Activated T-cell treated with anti-CD3 and anti-CD28 coated beads, Interleukin-2, amount 50 U/mL, for 4 hours (primary cell): ENCODE results near the gene LRRK1. TPM values are rescaled to one million over a fixed set of nuclear protein-coding genes. Genes with fewer than 3 reads are reported as not detected.

ENCODE experiments used
- ATAC-seq, 2 donors: fragments of 200-7000 bp; cut with Tn5 transposase; one replicate each; pipeline ENCODE4 v1.10.0; 2021
- DNase-seq: peaks from one replicate; pipeline ENCODE4 v3.0.0-alpha.2; 2020
- H3K27me3 Mint-ChIP-seq: one replicate; pipeline ENCODE4 v1.8.0; 2021; ENCODE audit warnings: low read depth, mixed read lengths
- H3K36me3 Mint-ChIP-seq: one replicate; pipeline ENCODE4 v1.8.0; 2022; ENCODE audit warnings: mixed read lengths; ENCODE audit not compliant: insufficient read depth
- H3K4me1 Mint-ChIP-seq: one replicate; pipeline ENCODE4 v1.8.0; 2021; ENCODE audit warnings: low read depth, mixed read lengths
- H3K4me3 Mint-ChIP-seq: one replicate; pipeline ENCODE4 v1.8.0; 2021; ENCODE audit warnings: mild to moderate bottlenecking, moderate library complexity, mixed read lengths
- H3K9me3 Mint-ChIP-seq: one replicate; pipeline ENCODE4 v1.8.0; 2021; ENCODE audit warnings: mixed read lengths
- total RNA-seq, 3 donors: library from RNA; stranded (reverse); gene quantifications; one replicate each; pipeline ENCODE4 v1.2.1, GENCODE V29; 2021

LRRK1 gene
- total RNA-seq, 3 donors from 2014 or later = 0.55 to 1.8 (median 1.6) TPM

- Mint-ChIP-seq H3K9me3 (no peaks in the 10 kb centered on the region), H3K4me3 (no peak overlapping the region), H3K4me1 (no peaks in the 10 kb centered on the region), H3K27me3 (no peaks in the 10 kb centered on the region), H3K36me3 (no peaks in the 10 kb centered on the region)
- ATAC-seq = no peak
- no peak for DNase-seq
These were observed 143.5 kb downstream of the LRRK1 start for GRCh38 chr15:101062471-101063171.

GRCh38 chr15:101063212-101063611, 144.1 kb downstream of the LRRK1 start:
- no peak for DNase-seq
- no peaks in the 10 kb centered on the region for H3K9me3 Mint-ChIP-seq
- H3K4me3 Mint-ChIP-seq = no peak overlapping the region
- no peak for ATAC-seq
- H3K4me1 Mint-ChIP-seq = no peaks in the 10 kb centered on the region
- no peaks in the 10 kb centered on the region for H3K36me3 Mint-ChIP-seq
- no peaks in the 10 kb centered on the region for H3K27me3 Mint-ChIP-seq

- Mint-ChIP-seq H3K4me3 (no peak overlapping the region), H3K9me3 (no peaks in the 10 kb centered on the region), H3K36me3 (no peaks in the 10 kb centered on the region), H3K27me3 (no peaks in the 10 kb centered on the region), H3K4me1 (no peaks in the 10 kb centered on the region)
- DNase-seq (no peak), ATAC-seq (no peak)
These were observed 145.0 kb downstream of the LRRK1 start for GRCh38 chr15:101063891-101064794.

GRCh38 chr15:101064795-101065569, 145.8 kb downstream of the LRRK1 start:
- no peaks in the 10 kb centered on the region for H3K36me3 Mint-ChIP-seq
- H3K4me1 Mint-ChIP-seq = no peaks in the 10 kb centered on the region
- no peaks in the 10 kb centered on the region for H3K27me3 Mint-ChIP-seq
- DNase-seq (no peak), ATAC-seq (no peak)
- H3K9me3 Mint-ChIP-seq = no peaks in the 10 kb centered on the region
- no peak overlapping the region for H3K4me3 Mint-ChIP-seq

GRCh38 chr15:101065570-101066221, 146.5 kb downstream of the LRRK1 start:
- Mint-ChIP-seq H3K9me3 (no peaks in the 10 kb centered on the region), H3K4me3 (no peak overlapping the region), H3K27me3 (no peaks in the 10 kb centered on the region), H3K36me3 (no peaks in the 10 kb centered on the region), H3K4me1 (peaks cover 4% of the 10 kb centered on the region)
- ATAC-seq = no peak
- no peak for DNase-seq

- no peaks in the 10 kb centered on the region for H3K36me3 Mint-ChIP-seq
- peaks cover 7% of the 10 kb centered on the region for H3K4me1 Mint-ChIP-seq
- no peaks in the 10 kb centered on the region for H3K27me3 Mint-ChIP-seq
- no peak overlapping the region for H3K4me3 Mint-ChIP-seq
- ATAC-seq (no peak), DNase-seq (no peak)
- no peaks in the 10 kb centered on the region for H3K9me3 Mint-ChIP-seq
These were observed 147.6 kb downstream of the LRRK1 start for GRCh38 chr15:101066501-101067408.

GRCh38 chr15:101067660-101068522, 148.7 kb downstream of the LRRK1 start:
- H3K4me1 Mint-ChIP-seq = peaks cover 7% of the 10 kb centered on the region
- H3K27me3 Mint-ChIP-seq = no peaks in the 10 kb centered on the region
- no peaks in the 10 kb centered on the region for H3K9me3 Mint-ChIP-seq
- H3K4me3 Mint-ChIP-seq = no peak overlapping the region
- ATAC-seq (no peak), DNase-seq (no peak)
- no peaks in the 10 kb centered on the region for H3K36me3 Mint-ChIP-seq

GRCh38 chr15:101068523-101068960, 149.4 kb downstream of the LRRK1 start:
- DNase-seq (no peak), ATAC-seq (no peak)
- peaks cover 7% of the 10 kb centered on the region for H3K4me1 Mint-ChIP-seq
- no peaks in the 10 kb centered on the region for H3K27me3 Mint-ChIP-seq
- H3K4me3 Mint-ChIP-seq = no peak overlapping the region
- H3K9me3 Mint-ChIP-seq = no peaks in the 10 kb centered on the region
- no peaks in the 10 kb centered on the region for H3K36me3 Mint-ChIP-seq

GRCh38 chr15:101068961-101069653, 149.9 kb downstream of the LRRK1 start:
- H3K9me3 Mint-ChIP-seq = no peaks in the 10 kb centered on the region

GRCh38 chr15:101069654-101069973, 150.5 kb downstream of the LRRK1 start:
- no peak for ATAC-seq
- Mint-ChIP-seq H3K4me3 (no peak overlapping the region), H3K9me3 (no peaks in the 10 kb centered on the region), H3K27me3 (no peaks in the 10 kb centered on the region), H3K4me1 (peaks cover 7% of the 10 kb centered on the region), H3K36me3 (no peaks in the 10 kb centered on the region)
- DNase-seq = no peak

More at GRCh38 chr15:101068961-101069653, 149.9 kb downstream of the LRRK1 start:
- H3K4me1 Mint-ChIP-seq = peaks cover 7% of the 10 kb centered on the region
- H3K27me3 Mint-ChIP-seq = no peaks in the 10 kb centered on the region
- no peaks in the 10 kb centered on the region for H3K36me3 Mint-ChIP-seq
- no peak overlapping the region for H3K4me3 Mint-ChIP-seq
- DNase-seq (no peak), ATAC-seq (no peak)

GRCh38 chr15:101070024-101070423, 150.9 kb downstream of the LRRK1 start:
- Mint-ChIP-seq H3K27me3 (no peaks in the 10 kb centered on the region), H3K4me1 (peaks cover 7% of the 10 kb centered on the region), H3K4me3 (no peak overlapping the region), H3K9me3 (no peaks in the 10 kb centered on the region), H3K36me3 (no peaks in the 10 kb centered on the region)
- ATAC-seq (no peak), DNase-seq (no peak)
